Fibroblast of the aortic adventitia (primary cell): ENCODE results near the gene CDH13. TPM values are rescaled to one million over a fixed set of nuclear protein-coding genes. Genes with fewer than 3 reads are reported as not detected.

Experiments
- DNase-seq: peaks from one replicate; pipeline ENCODE4 v3.0.0-alpha.2; 2010; ENCODE audit warnings: low read depth
- H3K4me3 ChIP-seq: 2 replicates; pipeline ENCODE4 v1.5.1; 2011; ENCODE audit warnings: low read depth, mild to moderate bottlenecking, control low read depth, low read length, moderate library complexity
- total RNA-seq: library from RNA; depleted of rRNA; stranded (reverse); fragments of >200 nt; gene quantifications from 2 replicates; pipeline ENCODE4 v1.2.3, GENCODE V29; 2012; ENCODE audit warnings: low replicate concordance
- TF ChIP-seq, protein P1 (sequence below): IDR thresholded peaks from 2 replicates; pipeline ENCODE4 v1.5.1; 2011; ENCODE audit warnings: mild to moderate bottlenecking, low read length, control low read depth, inconsistent platforms; ENCODE audit not compliant: insufficient read depth

CDH13 gene
- total RNA-seq, 1 donor, result 55.7 TPM

DNA sequence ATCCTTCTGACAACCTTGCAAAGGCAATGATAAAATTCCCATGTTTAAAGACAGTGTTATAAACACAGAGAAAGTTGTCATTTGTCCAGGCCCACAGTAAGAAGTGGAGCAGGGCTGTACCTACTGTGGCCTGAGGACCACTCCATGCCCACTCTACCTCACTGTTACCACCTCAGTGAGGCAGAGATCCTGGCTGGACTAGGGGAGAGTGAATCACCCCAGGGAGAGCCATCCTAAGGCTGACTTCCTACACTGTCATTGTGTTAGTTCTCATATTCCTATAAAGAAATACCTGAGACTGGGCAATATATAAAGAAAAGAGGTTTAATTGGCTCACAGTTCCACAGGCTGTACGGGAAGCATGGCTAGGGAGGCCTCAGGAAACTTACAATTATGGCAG is 952.3 kb downstream of the CDH13 start:
- TF ChIP-seq, protein P1, sequence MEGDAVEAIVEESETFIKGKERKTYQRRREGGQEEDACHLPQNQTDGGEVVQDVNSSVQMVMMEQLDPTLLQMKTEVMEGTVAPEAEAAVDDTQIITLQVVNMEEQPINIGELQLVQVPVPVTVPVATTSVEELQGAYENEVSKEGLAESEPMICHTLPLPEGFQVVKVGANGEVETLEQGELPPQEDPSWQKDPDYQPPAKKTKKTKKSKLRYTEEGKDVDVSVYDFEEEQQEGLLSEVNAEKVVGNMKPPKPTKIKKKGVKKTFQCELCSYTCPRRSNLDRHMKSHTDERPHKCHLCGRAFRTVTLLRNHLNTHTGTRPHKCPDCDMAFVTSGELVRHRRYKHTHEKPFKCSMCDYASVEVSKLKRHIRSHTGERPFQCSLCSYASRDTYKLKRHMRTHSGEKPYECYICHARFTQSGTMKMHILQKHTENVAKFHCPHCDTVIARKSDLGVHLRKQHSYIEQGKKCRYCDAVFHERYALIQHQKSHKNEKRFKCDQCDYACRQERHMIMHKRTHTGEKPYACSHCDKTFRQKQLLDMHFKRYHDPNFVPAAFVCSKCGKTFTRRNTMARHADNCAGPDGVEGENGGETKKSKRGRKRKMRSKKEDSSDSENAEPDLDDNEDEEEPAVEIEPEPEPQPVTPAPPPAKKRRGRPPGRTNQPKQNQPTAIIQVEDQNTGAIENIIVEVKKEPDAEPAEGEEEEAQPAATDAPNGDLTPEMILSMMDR, result no peak
- no peak overlapping the region for H3K4me3 ChIP-seq
- no peak for DNase-seq

DNA sequence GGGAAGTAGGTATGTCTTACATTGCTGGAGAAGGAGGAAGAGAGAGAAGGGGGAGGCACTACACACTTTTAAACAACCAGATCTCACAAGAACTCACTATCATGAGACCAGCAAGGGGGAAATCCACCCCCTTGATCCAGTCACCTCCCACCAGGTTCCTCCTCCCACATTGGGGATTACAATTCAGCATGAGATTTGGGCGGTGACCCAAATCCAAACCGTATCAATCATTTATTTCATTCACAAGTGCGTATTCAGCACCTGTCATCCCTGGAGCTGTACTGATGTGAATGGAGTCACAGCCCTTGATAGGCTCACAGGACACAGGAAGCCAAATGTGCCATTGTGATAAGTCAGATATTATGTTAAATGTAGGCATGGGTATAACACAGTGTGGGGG is 952.7 kb downstream of the CDH13 start:
- TF ChIP-seq, protein P1, result no peak
- DNase-seq, result no peak
- no peak overlapping the region for H3K4me3 ChIP-seq

DNA sequence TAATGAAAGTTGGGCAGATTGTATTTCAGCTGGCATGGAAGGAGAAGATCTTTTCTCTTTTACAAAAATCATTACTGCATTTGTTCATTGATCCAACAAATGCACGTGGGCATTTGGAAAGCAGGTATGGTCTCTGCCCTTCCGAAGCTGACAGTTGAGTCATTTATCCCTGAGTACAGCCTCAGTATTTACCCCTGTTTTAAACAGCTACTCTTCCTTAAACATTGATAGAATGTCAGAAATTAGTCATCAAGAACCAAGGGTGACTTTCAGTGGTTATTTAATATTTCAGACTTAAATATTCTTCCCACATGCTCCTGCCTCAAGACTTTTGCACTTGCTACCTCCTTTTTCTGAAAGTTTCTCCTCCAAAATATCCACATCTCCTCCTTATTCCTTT is 954.3 kb downstream of the CDH13 start:
- TF ChIP-seq, protein P1, result no peak

DNA sequence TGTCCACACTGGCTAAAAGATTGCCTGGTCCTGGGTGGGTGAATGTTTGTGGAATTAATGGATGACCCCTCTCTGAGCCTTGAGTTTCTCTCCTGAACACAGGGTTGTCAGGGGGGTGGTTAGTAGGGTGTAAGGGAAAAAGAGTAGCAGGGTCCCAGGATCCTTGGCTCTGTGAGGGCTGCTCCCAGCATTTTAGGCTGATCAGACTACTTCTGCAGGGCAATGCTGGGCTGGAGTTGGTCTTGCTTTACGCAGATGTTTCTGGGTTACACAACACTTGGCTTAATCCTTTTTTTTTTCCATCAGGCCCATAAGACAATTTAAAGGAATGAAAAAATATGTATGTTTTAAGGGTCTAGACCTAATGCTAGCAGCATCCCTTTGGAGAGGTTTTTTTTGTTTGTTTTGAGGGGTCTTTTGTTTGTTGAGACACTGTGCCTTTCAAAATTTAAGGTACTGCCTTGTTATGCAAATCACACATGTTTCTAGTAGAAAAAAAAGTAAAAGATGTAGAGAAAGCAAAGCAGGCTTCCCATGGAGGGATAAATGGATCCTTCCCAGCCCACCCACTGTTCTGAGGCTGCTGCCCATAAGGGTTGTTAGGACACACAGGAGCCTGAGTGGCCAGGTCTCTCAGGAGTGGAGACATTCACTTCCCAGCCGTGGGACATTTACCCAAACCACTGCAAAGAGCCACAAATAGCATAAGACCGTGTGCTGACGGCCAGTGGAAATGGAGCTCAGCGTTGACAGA is 955.4 kb downstream of the CDH13 start:
- TF ChIP-seq, protein P1, result no peak
- DNase-seq, result no peak
- H3K4me3 ChIP-seq, result no peak overlapping the region

More for the DNA sequence above, 954.3 kb downstream of the CDH13 start:
- H3K4me3 ChIP-seq, result no peak overlapping the region
- no peak for DNase-seq

DNA sequence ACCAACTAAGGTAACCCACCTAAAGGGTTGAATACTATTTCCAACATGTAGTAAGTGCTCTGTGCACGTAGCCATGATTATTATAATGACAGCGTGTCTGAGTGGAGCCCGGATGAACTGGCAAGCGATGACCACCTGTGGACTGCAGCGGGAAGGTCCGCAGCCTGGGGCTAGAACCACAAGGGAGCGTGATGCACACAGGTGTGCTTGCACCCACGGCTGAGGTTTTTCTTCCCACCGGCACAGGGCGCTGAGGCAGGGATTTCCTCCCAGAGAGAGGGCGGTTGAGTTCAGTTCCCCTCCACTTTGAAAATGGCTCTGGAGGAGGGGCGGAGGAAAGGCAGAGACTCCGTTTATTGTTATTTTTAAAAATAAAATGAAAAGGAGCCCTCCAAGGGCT is 959.3 kb downstream of the CDH13 start:
- TF ChIP-seq, protein P1, result no peak
- no peak for DNase-seq
- no peak overlapping the region for H3K4me3 ChIP-seq

DNA sequence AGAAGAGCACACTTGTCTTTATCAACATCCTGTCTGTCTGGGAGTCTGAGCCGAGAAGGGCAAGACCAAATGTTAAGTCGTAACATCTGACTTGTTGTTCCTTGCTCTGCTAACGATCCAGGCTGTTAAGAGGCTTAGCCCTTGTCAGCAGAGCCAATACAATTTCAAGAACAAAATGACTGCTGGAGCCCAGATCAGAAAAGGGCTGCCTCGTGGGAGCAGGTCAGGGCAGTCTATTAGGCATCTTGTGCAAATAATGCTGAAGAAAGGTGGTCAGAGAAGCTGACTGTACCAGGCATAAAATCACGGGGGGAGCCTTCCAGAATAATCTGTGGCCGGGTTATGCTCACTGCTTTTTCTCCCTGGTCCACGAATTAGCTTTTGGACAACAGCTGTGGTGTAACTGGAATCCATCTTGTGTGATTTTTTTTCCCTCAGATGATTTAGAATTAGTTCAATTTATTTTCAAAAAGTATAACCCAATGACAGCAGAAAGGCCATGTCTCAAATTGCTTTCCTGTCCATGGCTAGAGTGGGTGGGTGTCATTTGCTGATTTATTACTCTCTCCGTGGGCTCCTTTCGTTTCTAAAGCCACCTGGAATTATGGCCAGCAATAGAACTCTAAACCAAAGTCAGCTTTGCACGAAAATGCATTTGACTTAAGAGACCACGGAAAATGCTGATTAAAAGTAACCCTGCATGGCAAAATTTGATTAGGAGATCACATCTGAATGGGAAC is 959.9 kb downstream of the CDH13 start:
- TF ChIP-seq, protein P1, result no peak
- no peak for DNase-seq
- H3K4me3 ChIP-seq, result no peak overlapping the region
